ENCODE results near the gene VASH2. TPM values are rescaled to one million over a fixed set of nuclear protein-coding genes. Genes with fewer than 3 reads are reported as not detected.
A peak's percentile ranks its signal among the peaks of the same experiment; 100 is the strongest.

Gene VASH2
- total and polyA plus RNA-seq, 2 of the 8 experiments (the other 6 are each of a cell fraction or from before 2014, with no cell fraction given), result 44.0 to 187 TPM

DNA sequence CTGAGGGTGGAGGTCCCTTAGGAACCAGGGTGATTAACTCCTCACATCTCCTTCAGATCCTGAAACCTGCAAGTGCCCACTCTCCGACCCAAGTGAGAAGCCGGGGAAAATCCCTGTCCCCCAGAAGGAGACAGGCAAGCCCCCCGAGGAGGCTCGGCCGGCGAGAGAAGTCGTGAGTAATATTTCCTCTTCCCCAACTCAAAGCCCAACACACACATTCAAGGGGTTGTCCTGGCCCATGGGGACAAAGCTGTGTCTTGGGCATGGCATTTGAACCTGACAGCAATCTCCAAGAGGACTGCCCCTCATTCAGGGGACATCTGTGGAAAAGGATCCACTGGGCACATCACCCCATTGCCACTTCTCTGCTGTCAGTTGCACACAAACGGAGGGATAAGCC is 23.6 kb downstream of the VASH2 start:
- H3K4me3 ChIP-seq (ENCODE audit: extremely low read depth in 1 of 4, insufficient read depth in 2 of 4, low read depth in 3 of 4, low read length in 4 of 4), result no peak overlapping the region
- CTCF ChIA-PET (ENCODE audit: partially characterized antibody), result interaction anchor here (1.5 kb wide), 1 partner anchor 22 kb away, joined by 5 read pairs; no protein-coding TSS in a partner anchor
- no peak overlapping the region for H4K5ac ChIP-seq (ENCODE audit: insufficient read length, low read depth, low read length)
- no peak overlapping the region for H3K4me2 ChIP-seq (ENCODE audit: insufficient read depth in 1 of 2, low read depth in 2 of 2, low read length in 2 of 2)
- H3K9me3 ChIP-seq (ENCODE audit: insufficient read depth in 2 of 2, low read depth in 1 of 2, low read length in 1 of 2), result no peaks in the 10 kb centered on the region
- peaks cover 59 to 98% (median 87%) of the 10 kb centered on the region in 4 experiments for H3K36me3 ChIP-seq (ENCODE audit: control insufficient read depth in 2 of 4, insufficient read depth in 4 of 4, low read length in 3 of 4)
- POLR2A ChIA-PET (ENCODE audit: partially characterized antibody), result interaction anchor here (0.5 to 12.9 kb wide), 5 partner anchors 11 to 22 kb away, joined by 3 to 240 read pairs (median 5); partner anchors contain the start of gene VASH2
- FAIRE-seq (no peak), DNase-seq (ENCODE audit: low read depth in 1 of 2, low spot score in 2 of 2) (no peak)
- H3K79me1 ChIP-seq (ENCODE audit: low read depth, low read length), result peaks cover 3% of the 10 kb centered on the region; the same call in 1 of the 2 replicates
- no peak overlapping the region for H4K8ac ChIP-seq (ENCODE audit: extremely low read depth, insufficient read depth, low read length)
- no peak overlapping the region for H3K56ac ChIP-seq (replicated peaks; ENCODE audit: insufficient read length, low read depth, low read length)
- H3K18ac ChIP-seq (ENCODE audit: extremely low read depth, low read length), result no peak overlapping the region
- no peak overlapping the region for H3K4ac ChIP-seq (replicated peaks; ENCODE audit: insufficient read length, low read depth, low read length)
- H4K91ac ChIP-seq (replicated peaks; ENCODE audit: insufficient read length, low read length), result no peak overlapping the region
- H3K27ac ChIP-seq (ENCODE audit: low read depth, low read length), result no peak overlapping the region
- no peaks in the 10 kb centered on the region for H3K27me3 ChIP-seq (replicated peaks in 1 of 4; ENCODE audit: control insufficient read depth in 3 of 4, extremely low read depth in 1 of 4, insufficient read depth in 3 of 4, low read length in 3 of 4)
- H2AK5ac ChIP-seq (ENCODE audit: low read depth, low read length), result no peak overlapping the region
- H2AFZ ChIP-seq (ENCODE audit: low read length), result no peak overlapping the region
- no peak overlapping the region; a peak in 1 of 7 replicates for H3K9ac ChIP-seq (replicated peaks in 1 of 4; ENCODE audit: extremely low read depth in 1 of 4, low read depth in 3 of 4, low read length in 3 of 4)
- H2BK5ac ChIP-seq (ENCODE audit: low read depth, low read length), result no peak overlapping the region
- H2BK12ac ChIP-seq (ENCODE audit: low read depth, low read length), result no peak overlapping the region
- no peak overlapping the region for H3K14ac ChIP-seq (ENCODE audit: insufficient read length)
- no peak overlapping the region for H2BK20ac ChIP-seq (ENCODE audit: low read length)
- no peaks in the 10 kb centered on the region for H3K23me2 ChIP-seq (ENCODE audit: low read depth, low read length)
- TF ChIP-seq POLR2AphosphoS5 (IDR thresholded peaks at IDR 0.05; ENCODE audit: low read depth, low read length) (0 out of 2 replicates have a peak, but pooled peaks have one; percentile 23), CHD2 (IDR thresholded peaks at IDR 0.05; ENCODE audit: low read length) (no peak), CREB1 (IDR thresholded peaks at IDR 0.05) (no peak)
- 89% methylated on average over 8 of the region's 8 CpGs; no CpG with 5 or more reads in 1 of the 2 experiments for WGBS, 2 experiments (ENCODE audit: extremely low coverage in 1 of 2, insufficient coverage in 1 of 2, insufficient read length in 1 of 2, insufficient replicate concordance in 2 of 2, low coverage in 1 of 2, low lambda C conversion rate in 2 of 2, missing lambda C conversion rate in 1 of 2)
- no peak overlapping the region for H2BK120ac ChIP-seq (replicated peaks; ENCODE audit: low read depth, low read length)
- H3K79me2 ChIP-seq (ENCODE audit: control insufficient read depth in 1 of 2, insufficient read depth in 2 of 2, low read length in 2 of 2), result no peaks in the 10 kb centered on the region; a peak in 1 of 4 replicates
- peaks cover 0 to 6% (median 2%) of the 10 kb centered on the region in 4 experiments; a peak in 5 of 7 replicates for H3K4me1 ChIP-seq (replicated peaks in 1 of 4; ENCODE audit: control insufficient read depth in 3 of 4, insufficient read depth in 4 of 4, low read length in 3 of 4)
- no peak overlapping the region for H3K23ac ChIP-seq (ENCODE audit: insufficient read length)
- no peak overlapping the region for H2BK15ac ChIP-seq (ENCODE audit: low read length)
- peaks cover 2 to 12% of the 10 kb centered on the region in 2 experiments for H4K20me1 ChIP-seq (replicated peaks in 1 of 2; ENCODE audit: control insufficient read depth in 1 of 2, insufficient read depth in 2 of 2, low read length in 2 of 2)
